Endometrial microvascular endothelial cells (primary cell): ENCODE measurements around the gene SLCO4A1. TPM values are rescaled to one million over a fixed set of nuclear protein-coding genes. Genes with fewer than 3 reads are reported as not detected.

ENCODE experiments used
- in situ Hi-C: cut with HindIII; loops from 2 replicates; pipeline ENCODE4 v1.10.0; 2017; ENCODE audit warnings: low sequenced_read_pairs, low pct_unique_long_range_greater_than_20kb; ENCODE audit errors: inconsistent ontology term
- total RNA-seq: library from RNA; depleted of rRNA; stranded (reverse); fragments of >200 nt; gene quantifications from one replicate; pipeline ENCODE4 v1.2.3, GENCODE V29; 2015; ENCODE audit errors: inconsistent ontology term

The SLCO4A1 gene
- total RNA-seq, 1 donor from 2014 or later, result 5.9 TPM

DNA sequence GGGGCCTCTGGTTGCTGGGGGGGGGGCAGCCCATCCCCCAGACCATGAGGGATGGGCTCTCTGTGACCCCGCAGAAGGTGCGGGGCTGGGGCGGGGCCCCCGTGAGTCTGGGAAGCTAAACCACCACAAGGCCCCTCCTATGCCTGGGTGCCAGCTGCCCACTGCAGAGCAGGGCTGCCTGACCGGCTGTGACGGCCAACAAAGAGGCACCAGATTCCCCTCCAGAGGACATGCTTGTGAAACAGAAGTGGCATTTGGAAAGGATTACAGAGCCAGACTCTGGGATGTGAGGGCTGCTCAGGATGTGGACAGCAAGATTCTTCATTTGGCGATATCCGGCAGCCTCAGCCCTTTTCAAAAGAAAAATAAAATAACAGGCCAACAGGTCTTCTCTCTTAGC is 49.9 kb downstream of the SLCO4A1 start:
- in situ Hi-C loops, result no loop called here

GRCh38 chr20:62692801-62693523 is 50.7 kb downstream of the SLCO4A1 start:
- in situ Hi-C loops, result no loop called here

- in situ Hi-C loops, result no loop called here
Observed at GRCh38 chr20:62693524-62693922, 51.2 kb downstream of the SLCO4A1 start.

DNA sequence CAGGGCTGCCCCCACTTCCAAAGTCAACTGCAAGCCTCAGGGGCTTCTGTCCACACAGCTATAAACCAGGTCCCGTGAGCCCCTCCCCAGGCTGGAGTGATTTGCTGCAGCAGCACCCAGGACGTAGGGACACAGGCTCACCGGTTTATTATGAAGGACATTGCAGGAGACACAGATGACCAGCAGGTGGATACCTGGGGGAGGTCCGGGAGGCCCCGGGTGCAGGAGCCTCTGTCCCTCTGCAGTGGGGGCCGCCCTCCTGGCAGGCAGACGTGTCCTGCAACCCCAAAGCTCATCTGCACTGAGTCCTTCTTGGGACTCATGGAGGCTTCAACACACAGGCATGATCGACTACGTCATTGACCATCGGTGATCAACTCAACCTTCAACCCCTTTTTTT is 51.8 kb downstream of the SLCO4A1 start:
- in situ Hi-C loops, result no loop called here

- in situ Hi-C loops, result no loop called here
Observed at GRCh38 chr20:62694868-62695267, 52.6 kb downstream of the SLCO4A1 start.

GRCh38 chr20:62695448-62696414 is 53.4 kb downstream of the SLCO4A1 start:
- in situ Hi-C loops, result no loop called here

- in situ Hi-C loops, result no loop called here
Observed at GRCh38 chr20:62696434-62696957, 54.2 kb downstream of the SLCO4A1 start.

GRCh38 chr20:62696989-62697388 is 54.7 kb downstream of the SLCO4A1 start:
- in situ Hi-C loops, result no loop called here

DNA sequence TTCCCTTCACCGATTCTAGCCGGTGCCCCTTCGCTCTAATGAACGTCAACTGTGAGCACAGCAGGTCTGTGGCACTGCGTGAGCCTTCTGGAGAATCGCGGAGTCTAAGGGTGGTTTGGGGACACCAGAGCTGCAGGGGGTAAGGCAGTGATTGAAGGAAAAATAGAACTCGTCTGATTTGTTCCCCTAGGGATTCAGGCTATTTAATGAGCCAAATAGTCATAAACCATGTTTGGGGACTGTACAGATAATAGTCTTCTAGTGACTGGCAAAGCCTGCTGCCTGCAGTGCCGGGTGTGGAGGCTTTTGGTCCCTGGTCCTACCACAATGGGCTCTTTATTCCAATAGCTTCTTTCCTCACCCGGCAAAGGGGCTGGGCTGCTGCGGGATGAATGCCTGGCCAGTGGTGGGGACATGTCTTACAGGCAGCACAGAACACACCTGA is 55.2 kb downstream of the SLCO4A1 start:
- in situ Hi-C loops, result no loop called here

DNA sequence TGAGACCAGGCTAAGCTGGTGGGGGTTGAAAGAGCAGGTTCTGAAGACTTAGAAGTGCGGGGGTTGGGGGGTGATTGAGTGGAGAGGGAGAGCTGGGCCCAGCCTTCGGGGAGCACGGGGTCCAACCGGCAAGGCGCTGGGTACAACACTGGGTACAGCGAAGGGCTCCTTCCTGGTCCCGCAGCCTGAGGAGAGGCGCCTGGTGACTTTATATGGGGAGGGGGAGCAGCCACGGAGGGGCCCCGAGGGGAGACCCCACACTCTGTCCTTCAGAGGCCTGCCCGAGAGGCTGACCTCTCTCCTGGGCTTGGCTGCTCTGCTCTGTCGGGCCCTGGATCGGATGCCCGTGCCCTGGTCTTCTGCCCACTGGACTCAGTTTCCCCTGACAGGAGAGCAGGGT is 55.9 kb downstream of the SLCO4A1 start:
- in situ Hi-C loops, result no loop called here

- in situ Hi-C loops, result no loop called here
Observed at GRCh38 chr20:62699296-62699695, 57.0 kb downstream of the SLCO4A1 start.

GRCh38 chr20:62699741-62700140 is 57.4 kb downstream of the SLCO4A1 start:
- in situ Hi-C loops, result no loop called here

DNA sequence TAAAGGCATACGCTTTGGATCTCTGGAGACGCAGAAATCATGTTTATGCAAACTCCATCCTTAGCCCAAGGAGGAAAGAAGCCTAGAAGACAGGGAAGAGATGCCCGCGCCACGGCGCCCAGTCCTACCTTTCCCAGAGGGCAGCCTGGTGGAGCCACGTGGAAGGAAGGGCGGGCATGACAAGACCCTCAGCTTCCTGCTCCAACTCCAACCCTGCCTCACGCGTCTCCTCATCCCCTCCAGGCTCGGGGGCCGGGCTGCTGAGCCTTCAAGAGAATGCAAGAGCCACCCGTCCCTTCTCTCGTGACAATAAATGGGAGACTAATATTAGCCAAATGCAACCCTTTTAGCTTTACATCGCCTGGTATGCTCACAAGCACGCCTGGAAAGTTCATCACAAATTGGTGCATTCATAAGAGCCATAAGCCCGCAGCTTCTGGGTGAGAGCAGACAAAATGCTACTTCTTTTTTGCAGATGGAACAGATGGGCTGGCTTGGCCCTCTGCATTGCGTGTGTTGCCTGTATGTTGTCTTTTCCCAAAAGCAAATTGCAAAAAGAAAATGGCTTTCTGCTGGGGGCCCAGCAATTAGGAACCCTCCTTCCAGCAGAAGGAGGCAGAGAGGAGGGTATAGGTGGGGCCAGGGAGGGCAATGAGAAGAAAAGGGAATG is 58.1 kb downstream of the SLCO4A1 start:
- in situ Hi-C loops, result no loop called here

GRCh38 chr20:62701161-62702012 is 59.1 kb downstream of the SLCO4A1 start:
- in situ Hi-C loops, result no loop called here

DNA sequence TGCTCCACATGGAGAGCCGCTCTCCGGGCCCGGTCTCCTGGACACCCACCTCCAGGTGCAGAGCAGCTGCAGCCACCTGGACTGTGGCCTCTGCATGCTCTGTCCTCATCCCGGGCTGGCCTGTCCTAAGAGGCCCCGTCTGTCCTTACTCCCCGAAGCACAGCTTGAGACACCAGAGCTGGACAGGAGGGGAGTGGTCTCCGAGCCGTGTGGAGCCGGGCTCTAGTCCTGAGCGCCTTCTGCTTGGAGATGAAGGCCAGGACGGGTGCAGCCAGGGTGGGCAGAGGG is 59.7 kb downstream of the SLCO4A1 start:
- in situ Hi-C loops, result no loop called here

DNA sequence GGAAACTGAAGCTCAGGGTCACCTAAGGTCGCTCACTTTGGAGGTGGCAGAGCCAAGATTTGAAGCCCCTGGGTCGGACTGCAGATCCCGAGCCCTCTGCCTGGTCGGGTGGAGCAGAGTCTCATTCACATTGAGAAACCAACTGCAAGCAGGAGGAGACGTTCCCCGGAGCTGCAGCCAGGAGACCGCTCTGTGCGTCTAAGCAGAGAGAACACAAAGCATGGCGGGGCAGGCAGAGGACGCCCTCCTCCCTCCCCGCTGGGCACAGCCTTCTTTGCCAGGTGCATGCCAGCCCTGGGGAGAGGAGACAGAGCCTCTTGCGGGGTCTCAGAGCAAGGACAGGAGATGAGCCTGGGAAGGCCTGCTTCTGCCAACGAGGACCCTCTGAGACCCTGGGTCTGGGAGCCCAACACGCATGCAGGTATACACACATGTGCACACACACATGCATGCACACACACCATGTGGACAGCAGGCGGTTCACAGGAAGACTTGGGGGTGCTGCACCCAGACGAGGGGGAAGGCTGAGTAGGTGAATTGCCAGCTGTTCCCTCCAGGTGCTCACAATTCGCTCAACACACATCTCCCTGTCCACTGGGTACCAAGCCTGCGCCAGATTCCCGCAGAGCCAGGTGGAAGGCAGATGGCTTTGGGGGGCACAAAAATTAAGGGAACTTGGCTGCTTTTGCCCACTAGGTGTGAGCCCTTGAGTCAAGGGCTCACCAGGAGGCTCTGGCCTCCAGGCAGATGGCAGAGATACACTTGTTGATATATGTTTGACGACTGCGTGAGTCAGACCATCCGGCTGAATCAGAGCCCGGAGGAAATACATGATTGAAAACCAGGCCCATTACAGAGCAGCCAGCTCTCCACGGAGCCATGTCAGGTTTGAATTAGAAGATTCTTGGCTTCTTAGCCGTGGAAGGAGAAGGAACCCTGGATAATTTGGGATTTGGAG is 60.9 kb downstream of the SLCO4A1 start:
- in situ Hi-C loops, result no loop called here

DNA sequence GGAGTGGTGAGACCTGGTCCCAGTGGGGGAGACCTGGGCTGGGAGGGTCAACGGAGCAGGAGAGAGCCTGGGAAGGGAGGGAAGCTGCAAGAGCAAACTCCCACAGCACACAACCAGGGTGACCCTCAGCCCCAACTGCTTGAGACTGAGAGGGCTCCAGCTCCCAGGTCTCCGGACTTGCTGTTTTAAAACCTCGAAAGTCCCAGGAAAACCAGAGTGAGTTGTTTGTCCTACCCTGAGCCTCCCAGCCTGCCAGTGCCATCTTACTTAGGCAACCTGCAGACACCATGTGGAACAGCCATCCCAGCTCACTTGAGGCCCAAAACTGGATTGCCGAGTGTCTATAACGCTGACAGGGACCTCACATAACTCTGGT is 61.5 kb downstream of the SLCO4A1 start:
- in situ Hi-C loops, result no loop called here
